ENCODE data around the gene CALR. TPM values are rescaled to one million over a fixed set of nuclear protein-coding genes. Genes with fewer than 3 reads are reported as not detected.

The CALR gene
- total RNA-seq, 1 experiment from 2014 or later, result 1,131 TPM

DNA sequence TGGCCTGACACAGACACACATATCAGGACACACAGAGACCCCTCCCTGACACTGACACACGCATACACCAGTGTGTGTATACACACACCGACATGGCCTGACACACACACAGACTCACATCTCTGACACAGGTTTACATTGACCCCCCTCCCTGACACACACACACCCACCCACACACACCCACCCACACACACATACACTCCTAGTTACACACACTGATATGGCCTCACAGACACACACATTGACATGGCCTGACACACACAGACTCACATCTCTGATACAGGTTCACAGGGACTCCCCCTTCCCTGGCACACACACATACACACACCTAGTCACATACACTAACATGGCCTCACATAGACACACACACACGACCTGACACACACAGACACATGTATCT lies 52.4 kb downstream of the CALR start:
- H3K36me3 ChIP-seq (replicated peaks; ENCODE audit: control insufficient read depth, insufficient read depth, low read length), result no peaks in the 10 kb centered on the region
- peaks cover 32% of the 10 kb centered on the region for H3K27me3 ChIP-seq (ENCODE audit: control insufficient read depth, insufficient read depth, low read length)
- H3K4me3 ChIP-seq (ENCODE audit: insufficient read depth, low read depth, low read length), result no peak overlapping the region
- no peak for DNase-seq

DNA sequence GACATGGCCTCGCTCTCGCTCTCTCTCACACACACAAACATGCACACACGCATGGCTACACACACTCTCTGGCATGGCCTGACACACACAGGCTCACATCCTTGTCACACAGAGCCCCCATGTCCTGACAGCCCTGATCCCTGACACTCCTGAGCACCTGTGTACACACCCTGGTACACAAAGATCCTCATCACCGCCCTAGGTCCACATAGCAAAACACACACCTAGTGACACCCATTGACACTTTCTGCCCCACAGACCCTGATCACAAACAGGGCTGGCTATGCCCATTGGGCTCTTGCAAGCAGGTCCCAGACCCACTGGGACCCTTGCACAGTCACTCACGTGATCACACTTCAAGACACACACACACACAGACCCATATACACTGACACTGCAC lies 52.9 kb downstream of the CALR start:
- no peak overlapping the region for H3K4me3 ChIP-seq (ENCODE audit: insufficient read depth, low read depth, low read length)
- peaks cover 37% of the 10 kb centered on the region for H3K27me3 ChIP-seq (ENCODE audit: control insufficient read depth, insufficient read depth, low read length)
- no peak for DNase-seq

DNA sequence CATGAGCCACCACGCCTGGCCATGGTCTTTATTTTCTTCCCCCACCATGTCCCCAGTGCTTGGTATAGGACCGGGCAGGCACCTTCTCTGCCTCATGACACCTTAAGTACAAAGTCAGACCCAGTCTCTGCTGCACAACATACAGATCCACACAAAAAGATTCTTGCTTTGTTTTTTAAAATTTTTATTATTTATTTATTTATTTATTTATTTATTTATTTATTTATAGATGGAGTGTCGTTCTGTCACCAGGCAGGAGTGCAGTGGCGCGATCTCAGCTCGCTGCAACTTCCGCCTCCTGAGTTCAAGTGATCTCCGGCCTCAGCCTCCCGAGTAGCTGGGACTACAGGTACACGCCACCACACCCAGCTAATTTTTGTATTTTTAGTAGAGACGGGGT lies 54.3 kb downstream of the CALR start:
- peaks cover 49% of the 10 kb centered on the region for H3K27me3 ChIP-seq (ENCODE audit: control insufficient read depth, insufficient read depth, low read length)
- DNase-seq, result no peak
- no peak overlapping the region for H3K4me3 ChIP-seq (ENCODE audit: insufficient read depth, low read depth, low read length)
- H3K36me3 ChIP-seq (replicated peaks; ENCODE audit: control insufficient read depth, insufficient read depth, low read length), result no peaks in the 10 kb centered on the region

More for the DNA sequence above, 52.9 kb downstream of the CALR start:
- H3K36me3 ChIP-seq (replicated peaks; ENCODE audit: control insufficient read depth, insufficient read depth, low read length), result no peaks in the 10 kb centered on the region

DNA sequence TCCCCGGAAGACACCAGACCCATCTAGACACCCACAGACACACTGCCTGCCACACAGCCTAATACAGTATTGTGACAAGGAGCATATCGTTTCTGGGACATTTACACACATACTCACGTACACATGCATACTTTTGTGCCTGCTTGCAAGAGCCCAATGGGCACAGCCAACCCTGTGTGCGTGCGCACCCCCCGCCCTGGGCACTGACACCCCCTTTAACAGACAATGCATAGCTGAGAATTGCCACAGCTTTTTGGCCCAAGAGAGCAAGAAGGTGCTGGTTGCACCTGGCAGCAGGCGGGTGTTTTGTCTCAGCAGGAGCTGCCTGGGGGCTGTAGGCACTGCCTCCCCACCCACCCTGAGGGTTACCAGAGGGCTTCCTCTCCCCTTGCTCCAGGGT lies 55.2 kb downstream of the CALR start:
- Histone ChIP-seq H3K4me3 (ENCODE audit: insufficient read depth, low read depth, low read length) (no peak overlapping the region), H3K36me3 (replicated peaks; ENCODE audit: control insufficient read depth, insufficient read depth, low read length) (no peaks in the 10 kb centered on the region), H3K27me3 (ENCODE audit: control insufficient read depth, insufficient read depth, low read length) (peaks cover 57% of the 10 kb centered on the region)
- DNase-seq, result no peak

Other genes with a start within 250 kb of the CALR start
- 15.3 and 21.2 TPM in 2 replicates for gene FBXW9, start 242.0 kb upstream of the CALR start, total RNA-seq (2014; rRNA removed; shearing (Covaris generic))
- gene TNPO2, start 214.7 kb upstream of the CALR start, total RNA-seq (2014; rRNA removed; shearing (Covaris generic)), result 34.1 and 48.9 TPM in 2 replicates
- gene TRIR, start 203.9 kb upstream of the CALR start, total RNA-seq (2014; rRNA removed; shearing (Covaris generic)), result 186 and 218 TPM in 2 replicates
- gene GET3, start 201.1 kb upstream of the CALR start, total RNA-seq (2014; rRNA removed; shearing (Covaris generic)), result 113 and 166 TPM in 2 replicates
- gene BEST2, start 186.8 kb upstream of the CALR start, total RNA-seq (2014; rRNA removed; shearing (Covaris generic)), result 0.37 and 1.5 TPM in 2 replicates
- gene HOOK2, start 163.1 kb upstream of the CALR start, total RNA-seq (2014; rRNA removed; shearing (Covaris generic)), result 15.4 and 30.4 TPM in 2 replicates
- 10.0 and 22.6 TPM in 2 replicates for gene JUNB, start 147.1 kb upstream of the CALR start, total RNA-seq (2014; rRNA removed; shearing (Covaris generic))
- 508 and 571 TPM in 2 replicates for gene PRDX2, start 136.8 kb upstream of the CALR start, total RNA-seq (2014; rRNA removed; shearing (Covaris generic))
- not detected in 2 replicates for gene THSD8, start 136.5 kb upstream of the CALR start, total RNA-seq (2014; rRNA removed; shearing (Covaris generic))
- 85.4 and 104 TPM in 2 replicates for gene RNASEH2A, start 132.0 kb upstream of the CALR start, total RNA-seq (2014; rRNA removed; shearing (Covaris generic))
- 1.3 TPM in 2 replicates for gene RTBDN, start 104.0 kb upstream of the CALR start, total RNA-seq (2014; rRNA removed; shearing (Covaris generic))
- 5.5 and 7.0 TPM in 2 replicates for gene MAST1, start 100.1 kb upstream of the CALR start, total RNA-seq (2014; rRNA removed; shearing (Covaris generic))
- 15.3 and 16.8 TPM in 2 replicates for gene DNASE2, start 57.2 kb upstream of the CALR start, total RNA-seq (2014; rRNA removed; shearing (Covaris generic))
- 0.37 and 0.76 TPM in 2 replicates for gene KLF1, start 51.4 kb upstream of the CALR start, total RNA-seq (2014; rRNA removed; shearing (Covaris generic))
- gene GCDH, start 47.4 kb upstream of the CALR start, total RNA-seq (2014; rRNA removed; shearing (Covaris generic)), result 42.3 and 59.4 TPM in 2 replicates
- gene SYCE2, start 19.3 kb upstream of the CALR start, total RNA-seq (2014; rRNA removed; shearing (Covaris generic)), result 0.24 and 2.0 TPM in 2 replicates
- gene FARSA, start 4.9 kb upstream of the CALR start, total RNA-seq (2014; rRNA removed; shearing (Covaris generic)), result 93.0 and 117 TPM in 2 replicates
- gene RAD23A, start 7.3 kb downstream of the CALR start, total RNA-seq (2014; rRNA removed; shearing (Covaris generic)), result 146 and 155 TPM in 2 replicates
- gene GADD45GIP1, start 18.6 kb downstream of the CALR start, total RNA-seq (2014; rRNA removed; shearing (Covaris generic)), result 40.4 and 51.7 TPM in 2 replicates
- 0.15 TPM in 1 of 2 replicates, not detected in the other for gene DAND5, start 31.0 kb downstream of the CALR start, total RNA-seq (2014; rRNA removed; shearing (Covaris generic))
- 0.03 and 0.07 TPM in 2 replicates for gene NFIX, start 56.9 kb downstream of the CALR start, total RNA-seq (2014; rRNA removed; shearing (Covaris generic))
- 1.5 and 1.7 TPM in 2 replicates for gene LYL1, start 164.2 kb downstream of the CALR start, total RNA-seq (2014; rRNA removed; shearing (Covaris generic))
- 81.5 and 89.1 TPM in 2 replicates for gene TRMT1, start 178.1 kb downstream of the CALR start, total RNA-seq (2014; rRNA removed; shearing (Covaris generic))
- 254 and 292 TPM in 2 replicates for gene NACC1, start 179.7 kb downstream of the CALR start, total RNA-seq (2014; rRNA removed; shearing (Covaris generic))
- 60.1 and 60.7 TPM in 2 replicates for gene STX10, start 211.8 kb downstream of the CALR start, total RNA-seq (2014; rRNA removed; shearing (Covaris generic))
- 34.5 and 56.4 TPM in 2 replicates for gene IER2, start 211.8 kb downstream of the CALR start, total RNA-seq (2014; rRNA removed; shearing (Covaris generic))

Data from H7 (cell line).